K562 (cell line): ENCODE data around the gene DAGLA. TPM values are rescaled to one million over a fixed set of nuclear protein-coding genes. Genes with fewer than 3 reads are reported as not detected.

Experiments
- BRD9 ChIP-seq: fragments of 450-650 bp; IDR thresholded peaks from 2 replicates; pipeline ENCODE4 v1.6.1; 2018; ENCODE audit warnings: low read depth; ENCODE audit not compliant: partially characterized antibody
- E2F4 ChIP-seq: sonication (generic); formaldehyde crosslinking; IDR thresholded peaks from 2 replicates; pipeline ENCODE4 v1.8.0; 2022; ENCODE audit warnings: mild to moderate bottlenecking, low read depth, missing genetic modification reagents
- EHMT2 ChIP-seq: fragments of 450-650 bp; IDR thresholded peaks from 2 replicates; pipeline ENCODE4 v1.6.1; 2018; ENCODE audit warnings: antibody characterized with exemption
- FOXO4 ChIP-seq: fragments of 450-650 bp; formaldehyde crosslinking; IDR thresholded peaks from 2 replicates; pipeline ENCODE4 v1.4.0; 2020; ENCODE audit warnings: mild to moderate bottlenecking, moderate library complexity
- GABPA ChIP-seq: fragments of 200-800 bp; sonication (Bioruptor generic); conservative IDR thresholded peaks from 2 replicates; pipeline ENCODE4 v1.6.1; 2016; ENCODE audit warnings: low read depth, missing genetic modification characterization, missing compliant biosample characterization
- GTF2A2 ChIP-seq: IDR thresholded peaks from 2 replicates; pipeline ENCODE4 v1.6.1; 2016; ENCODE audit warnings: mild to moderate bottlenecking, missing genetic modification characterization, missing compliant biosample characterization
- HNRNPLL ChIP-seq: fragments of 200-400 bp; formaldehyde crosslinking; IDR thresholded peaks from 2 replicates; pipeline ENCODE4 v1.6.1; 2017; ENCODE audit warnings: low read length, low read depth, mild to moderate bottlenecking; ENCODE audit not compliant: poor library complexity, severe bottlenecking
- KAT7 ChIP-seq: sonication (generic); formaldehyde crosslinking; IDR thresholded peaks from 2 replicates; pipeline ENCODE4 v1.8.0; 2022; ENCODE audit warnings: missing genetic modification reagents, mild to moderate bottlenecking, borderline replicate concordance
- PRDM10 ChIP-seq: fragments of 450-650 bp; IDR thresholded peaks from 2 replicates; pipeline ENCODE4 v1.6.1; 2018; ENCODE audit not compliant: partially characterized antibody
- PRMT5 ChIP-seq: sonication (generic); formaldehyde crosslinking; IDR thresholded peaks from 2 replicates; pipeline ENCODE4 v1.5.0; 2020; ENCODE audit warnings: missing genetic modification reagents
- RBM25 ChIP-seq: fragments of 200-400 bp; formaldehyde crosslinking; IDR thresholded peaks from 2 replicates; pipeline ENCODE4 v1.6.1; 2018; ENCODE audit warnings: low read length, low read depth, moderate library complexity; ENCODE audit not compliant: severe bottlenecking
- SRSF3 ChIP-seq: fragments of 200-400 bp; formaldehyde crosslinking; IDR thresholded peaks from 2 replicates; pipeline ENCODE4 v1.6.1; 2016; ENCODE audit warnings: mild to moderate bottlenecking, low read length, moderate library complexity; ENCODE audit not compliant: insufficient read depth
- TEAD1 ChIP-seq, 2 experiments: fragments of 450-650 bp in 1 of 2; sonication (generic) in 1 of 2; formaldehyde crosslinking; IDR thresholded peaks; 2 replicates each; pipeline versions ENCODE4 v1.4.0 to v1.8.0; 2020 to 2022; ENCODE audit warnings: mild to moderate bottlenecking in 2 of 2, missing genetic modification reagents in 1 of 2
- THAP7 ChIP-seq: fragments of 250-450 bp; sonication (Bioruptor Pico); IDR thresholded peaks from 2 replicates; pipeline ENCODE4 v1.5.0; 2021
- THRA ChIP-seq: fragments of 450-650 bp; IDR thresholded peaks from 2 replicates; pipeline ENCODE4 v1.6.1; 2017; ENCODE audit warnings: mild to moderate bottlenecking, moderate library complexity
- ZBTB17 ChIP-seq: fragments of 450-650 bp; formaldehyde crosslinking; IDR thresholded peaks from 2 replicates; pipeline ENCODE4 v1.4.0; 2020; ENCODE audit warnings: mild to moderate bottlenecking
- ZC3H11A ChIP-seq: IDR thresholded peaks from 2 replicates; pipeline ENCODE4 v1.6.1; 2012; ENCODE audit warnings: low read depth, low read length, improper control_type of control experiment
- ZNF280A ChIP-seq: fragments of 450-650 bp; IDR thresholded peaks from 2 replicates; pipeline ENCODE4 v1.6.1; 2018; ENCODE audit warnings: mild to moderate bottlenecking, low read depth; ENCODE audit not compliant: partially characterized antibody
- polyA plus RNA-seq, 8 experiments: library from polyadenylated mRNA; depleted of rRNA in 4 of 8; stranded (reverse) in 5 of 8; unstranded in 3 of 8; fragments of >200 nt; fragmentation: Nextera tagmentation in 2 of 8; fragmentation: Illumina TruSeq in 1 of 8; extraction: Ambion mirVana in 2 of 8; extraction: Trizol in 1 of 8; gene quantifications; 2 replicates each; pipeline versions ENCODE4 v1.2.1 to v1.2.3, GENCODE V29; 2011 to 2014; ENCODE audit warnings: inconsistent platforms in 1 of 8, missing spikeins in 1 of 8
- total RNA-seq, 7 experiments: library from RNA; depleted of rRNA in 6 of 7; stranded (reverse); fragments of >200 nt in 6 of 7; fragmentation: Illumina TruSeq in 2 of 7; extraction: Trizol in 2 of 7; gene quantifications; 2 replicates each; pipeline versions ENCODE4 v1.2.1 to v1.2.3, GENCODE V29; 2011 to 2021; ENCODE audit warnings: low replicate concordance in 1 of 7

DAGLA gene
- total and polyA plus RNA-seq, 9 of the 15 experiments (the other 6 are each of a cell fraction or from before 2014, with no cell fraction given), result 0.03 to 0.16 (median 0.04) TPM; not detected in 4

- TF ChIP-seq TEAD1 (CRISPR knock-in tag; IDR thresholded peaks at IDR 0.05) (peak in 1 of 2 experiments; percentile 56; a peak in 1 of 4 replicates), BRD9 (no peak), ZC3H11A (no peak), THRA (no peak), ZBTB17 (CRISPR knock-in tag) (no peak), FOXO4 (no peak), GABPA (tag) (no peak), THAP7 (no peak), KAT7 (CRISPR knock-in tag) (no peak), SRSF3 (no peak), PRMT5 (CRISPR knock-in tag) (no peak), ZNF280A (no peak), PRDM10 (peak; percentile 57), E2F4 (no peak), GTF2A2 (tag) (peak; percentile 73), HNRNPLL (no peak), EHMT2 (no peak), RBM25 (no peak)
Measured at GRCh38 chr11:61639816-61640443, 40.3 kb upstream of the DAGLA start (continued).
